Measurements from ENCODE around the gene AGPAT3. TPM values are rescaled to one million over a fixed set of nuclear protein-coding genes. Genes with fewer than 3 reads are reported as not detected.

AGPAT3 gene
- total RNA-seq, 1 donor from 2014 or later, result 7.8 TPM

DNA sequence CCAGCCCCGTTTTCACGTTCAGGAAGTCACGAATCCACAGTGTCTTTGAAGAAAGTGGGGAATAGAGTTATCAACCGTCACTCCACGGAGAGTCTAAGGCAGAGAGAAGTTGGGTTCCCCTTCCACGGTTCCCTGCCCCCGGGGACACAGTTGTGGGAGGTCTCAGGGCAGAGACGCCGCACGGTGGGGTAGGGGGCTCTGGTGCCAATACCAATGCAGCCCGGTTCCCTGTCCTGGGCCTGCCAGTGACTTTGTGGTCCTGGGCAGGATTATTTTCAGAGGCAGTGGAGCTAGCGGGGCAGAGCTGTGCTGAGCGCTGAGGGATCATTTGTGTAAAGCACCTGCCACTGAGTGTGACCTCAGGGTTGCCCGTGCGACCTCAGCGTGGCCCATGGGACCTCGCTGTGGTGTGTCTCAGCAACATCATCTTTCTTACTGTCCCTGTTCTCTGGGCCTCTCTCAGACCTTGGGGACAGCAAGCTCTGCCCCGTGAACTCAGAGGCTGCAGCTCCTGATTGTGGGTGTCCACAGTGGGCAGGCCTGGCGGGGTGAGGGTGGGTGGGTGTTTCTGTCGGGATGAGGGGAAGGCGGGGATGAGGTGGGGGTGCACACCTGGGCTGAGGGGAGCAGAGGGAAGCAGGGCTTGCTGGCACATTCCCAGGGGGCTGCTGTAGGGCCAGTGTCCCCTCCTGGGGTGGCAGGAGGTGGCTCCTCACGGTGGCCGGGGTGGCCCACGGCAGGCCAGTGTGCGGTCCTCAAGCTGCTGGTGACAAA lies 65.2 kb downstream of the AGPAT3 start:
- Mint-ChIP-seq H3K4me3 (no peak overlapping the region), H3K9me3 (no peaks in the 10 kb centered on the region), H3K36me3 (no peaks in the 10 kb centered on the region), H3K27me3 (ENCODE audit: insufficient read depth, low read depth) (peaks cover 8% of the 10 kb centered on the region), H3K27ac (no peak overlapping the region), H3K4me1 (peaks cover 41% of the 10 kb centered on the region)
- DNase-seq (ENCODE audit: low spot score), result no peak
- Histone ChIP-seq H3K9ac (no peak overlapping the region), H3K27ac (no peak overlapping the region), H3K4me3 (no peak overlapping the region), H3K4me1 (peaks cover 3% of the 10 kb centered on the region), H2AFZ (replicated peaks) (no peak overlapping the region), H3K4me2 (no peak overlapping the region), H3K9me3 (ENCODE audit: low read depth) (no peaks in the 10 kb centered on the region), H3K79me2 (ENCODE audit: low read depth) (no peaks in the 10 kb centered on the region), H3K36me3 (no peaks in the 10 kb centered on the region), H3K27me3 (no peaks in the 10 kb centered on the region), H3F3A (ENCODE audit: low read depth) (no peaks in the 10 kb centered on the region), H4K20me1 (ENCODE audit: low read depth) (no peaks in the 10 kb centered on the region)
- TF ChIP-seq EZH2phosphoT487 (IDR thresholded peaks at IDR 0.05) (no peak), EZH2 (IDR thresholded peaks at IDR 0.05) (no peak)
- TF ChIP-seq, protein P1, sequence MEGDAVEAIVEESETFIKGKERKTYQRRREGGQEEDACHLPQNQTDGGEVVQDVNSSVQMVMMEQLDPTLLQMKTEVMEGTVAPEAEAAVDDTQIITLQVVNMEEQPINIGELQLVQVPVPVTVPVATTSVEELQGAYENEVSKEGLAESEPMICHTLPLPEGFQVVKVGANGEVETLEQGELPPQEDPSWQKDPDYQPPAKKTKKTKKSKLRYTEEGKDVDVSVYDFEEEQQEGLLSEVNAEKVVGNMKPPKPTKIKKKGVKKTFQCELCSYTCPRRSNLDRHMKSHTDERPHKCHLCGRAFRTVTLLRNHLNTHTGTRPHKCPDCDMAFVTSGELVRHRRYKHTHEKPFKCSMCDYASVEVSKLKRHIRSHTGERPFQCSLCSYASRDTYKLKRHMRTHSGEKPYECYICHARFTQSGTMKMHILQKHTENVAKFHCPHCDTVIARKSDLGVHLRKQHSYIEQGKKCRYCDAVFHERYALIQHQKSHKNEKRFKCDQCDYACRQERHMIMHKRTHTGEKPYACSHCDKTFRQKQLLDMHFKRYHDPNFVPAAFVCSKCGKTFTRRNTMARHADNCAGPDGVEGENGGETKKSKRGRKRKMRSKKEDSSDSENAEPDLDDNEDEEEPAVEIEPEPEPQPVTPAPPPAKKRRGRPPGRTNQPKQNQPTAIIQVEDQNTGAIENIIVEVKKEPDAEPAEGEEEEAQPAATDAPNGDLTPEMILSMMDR (IDR thresholded peaks at IDR 0.05), result no peak

DNA sequence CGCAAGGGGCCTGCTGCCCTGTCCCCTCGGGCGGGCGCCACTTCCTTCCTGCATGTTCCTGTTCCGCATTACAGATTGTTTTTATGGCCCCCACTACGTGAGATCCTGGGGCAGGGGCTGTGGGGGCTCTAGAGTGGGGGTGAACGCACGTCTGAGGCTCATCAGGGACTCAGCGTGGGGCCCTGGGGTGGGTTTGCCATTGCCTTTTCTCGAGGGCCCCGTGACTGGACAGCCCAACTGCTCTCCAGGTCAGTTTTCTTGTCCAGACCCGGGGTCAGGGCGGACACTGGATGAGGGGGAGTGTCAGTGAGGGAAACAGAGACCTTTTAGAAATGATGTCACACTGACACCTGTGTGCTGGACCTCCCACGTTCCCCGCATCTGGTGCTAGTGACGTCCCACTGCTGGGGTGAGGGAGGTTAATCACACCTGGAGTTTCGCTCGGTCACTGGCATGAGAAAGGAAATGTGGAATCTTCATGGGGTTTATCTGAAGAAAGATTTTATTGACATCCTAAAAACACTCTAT lies 65.9 kb downstream of the AGPAT3 start:
- H3K9me3 Mint-ChIP-seq, result no peaks in the 10 kb centered on the region
- Histone ChIP-seq H3K4me1 (no peaks in the 10 kb centered on the region), H3K27me3 (no peaks in the 10 kb centered on the region), H3K9ac (no peak overlapping the region), H3K36me3 (no peaks in the 10 kb centered on the region), H3K4me3 (no peak overlapping the region), H3K27ac (no peak overlapping the region), H4K20me1 (ENCODE audit: low read depth) (no peaks in the 10 kb centered on the region), H2AFZ (replicated peaks) (no peak overlapping the region), H3F3A (ENCODE audit: low read depth) (no peaks in the 10 kb centered on the region), H3K4me2 (no peak overlapping the region), H3K79me2 (ENCODE audit: low read depth) (no peaks in the 10 kb centered on the region), H3K9me3 (ENCODE audit: low read depth) (no peaks in the 10 kb centered on the region)
- TF ChIP-seq EZH2phosphoT487 (IDR thresholded peaks at IDR 0.05) (no peak), EZH2 (IDR thresholded peaks at IDR 0.05) (no peak)
- TF ChIP-seq, protein P1 (IDR thresholded peaks at IDR 0.05), result no peak
- H3K27ac Mint-ChIP-seq, result no peak overlapping the region
- no peak overlapping the region for H3K4me3 Mint-ChIP-seq
- no peak for DNase-seq (ENCODE audit: low spot score)
- peaks cover 8% of the 10 kb centered on the region for H3K27me3 Mint-ChIP-seq (ENCODE audit: insufficient read depth, low read depth)
- peaks cover 38% of the 10 kb centered on the region for H3K4me1 Mint-ChIP-seq
- no peaks in the 10 kb centered on the region for H3K36me3 Mint-ChIP-seq

DNA sequence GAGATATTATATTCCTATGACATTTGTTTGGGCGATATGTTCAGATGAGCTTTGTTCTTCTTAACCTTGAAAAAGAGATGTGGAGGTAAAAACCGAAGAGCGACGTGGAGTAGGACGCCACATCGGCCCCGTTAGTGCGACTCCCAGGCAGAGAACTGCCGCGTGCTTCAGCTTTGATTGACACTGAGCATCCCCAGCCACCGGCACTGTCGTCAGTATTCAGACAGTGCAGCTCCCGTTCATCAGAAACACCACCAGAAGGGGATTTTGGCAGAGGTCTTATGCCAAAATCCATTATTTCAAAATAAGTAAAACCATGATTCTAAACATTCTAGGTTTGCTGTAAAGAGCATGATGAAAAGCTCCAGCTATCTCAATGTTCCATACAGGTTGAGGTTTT lies 66.5 kb downstream of the AGPAT3 start:
- peaks cover 36% of the 10 kb centered on the region for H3K4me1 Mint-ChIP-seq
- no peak overlapping the region for H3K27ac ChIP-seq

More for the DNA sequence above, 66.5 kb downstream of the AGPAT3 start:
- no peak for TF ChIP-seq EZH2 (IDR thresholded peaks at IDR 0.05)
- no peak for TF ChIP-seq EZH2phosphoT487 (IDR thresholded peaks at IDR 0.05)
- TF ChIP-seq, protein P1 (IDR thresholded peaks at IDR 0.05), result no peak
- Histone ChIP-seq H3K36me3 (no peaks in the 10 kb centered on the region), H4K20me1 (ENCODE audit: low read depth) (no peaks in the 10 kb centered on the region), H3K9ac (no peak overlapping the region), H2AFZ (replicated peaks) (no peak overlapping the region), H3K4me2 (no peak overlapping the region), H3K4me3 (no peak overlapping the region), H3K27me3 (no peaks in the 10 kb centered on the region), H3K79me2 (ENCODE audit: low read depth) (no peaks in the 10 kb centered on the region), H3K9me3 (ENCODE audit: low read depth) (no peaks in the 10 kb centered on the region), H3K4me1 (no peaks in the 10 kb centered on the region), H3F3A (ENCODE audit: low read depth) (no peaks in the 10 kb centered on the region)
- Mint-ChIP-seq H3K36me3 (no peaks in the 10 kb centered on the region), H3K9me3 (no peaks in the 10 kb centered on the region), H3K27me3 (ENCODE audit: insufficient read depth, low read depth) (peaks cover 8% of the 10 kb centered on the region), H3K27ac (no peak overlapping the region), H3K4me3 (no peak overlapping the region)
- DNase-seq (ENCODE audit: low spot score), result no peak
